Astrocyte (in vitro differentiated cells and primary cell): Measurements from ENCODE around the gene PTH1R.

ENCODE experiments used
- CTCF ChIP-seq: IDR thresholded peaks from 2 replicates; pipeline ENCODE4 v1.5.1; 2011; ENCODE audit warnings: low read depth, mild to moderate bottlenecking, inconsistent platforms, low read length, moderate library complexity; ENCODE audit not compliant: insufficient read depth
- EZH2 ChIP-seq: IDR thresholded peaks from 2 replicates; pipeline ENCODE4 v1.6.1; 2012; ENCODE audit warnings: mild to moderate bottlenecking, low read length, inconsistent platforms; ENCODE audit not compliant: insufficient read depth

GRCh38 chr3:46939578-46940445 is 62.3 kb downstream of the PTH1R start:
- TF ChIP-seq CTCF, result no peak
- no peak for TF ChIP-seq EZH2
